Measurements from ENCODE around the gene SPINK14.

Gene SPINK14

DNA sequence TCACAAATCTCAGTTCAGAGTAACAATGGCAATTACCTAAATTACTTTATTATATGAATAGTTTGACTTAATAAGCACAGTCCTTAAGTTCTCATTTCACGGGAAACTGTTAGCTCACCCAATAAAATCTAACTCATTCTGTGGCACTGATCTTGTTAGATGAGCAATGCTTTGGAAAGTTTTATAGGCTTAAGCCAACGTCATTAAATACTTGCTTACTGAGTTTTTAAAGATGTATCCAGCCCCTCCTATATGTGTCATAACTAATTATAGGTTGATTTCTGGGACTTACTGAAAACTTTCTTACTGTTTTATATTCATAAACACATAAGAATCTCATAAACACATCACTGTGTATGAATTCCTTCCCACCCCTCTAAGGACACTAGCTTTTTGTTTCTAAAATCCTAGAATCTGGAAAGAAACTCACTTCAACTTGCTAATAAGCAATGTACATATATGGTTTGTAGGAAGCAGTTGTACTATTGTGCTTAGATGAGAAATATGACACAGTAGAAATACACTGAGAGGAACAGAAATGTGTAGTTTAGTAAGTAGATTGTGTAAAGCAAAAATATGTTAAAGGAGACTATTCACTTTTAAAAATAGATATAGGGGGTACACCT, 55.9 kb downstream of the SPINK14 start:
- DNase-seq (ENCODE audit: low read depth) = peak; percentile 20
- no peak overlapping the region for H3K4me3 ChIP-seq (ENCODE audit: control insufficient read depth, low read depth, low read length)
- TF ChIP-seq, protein P1, sequence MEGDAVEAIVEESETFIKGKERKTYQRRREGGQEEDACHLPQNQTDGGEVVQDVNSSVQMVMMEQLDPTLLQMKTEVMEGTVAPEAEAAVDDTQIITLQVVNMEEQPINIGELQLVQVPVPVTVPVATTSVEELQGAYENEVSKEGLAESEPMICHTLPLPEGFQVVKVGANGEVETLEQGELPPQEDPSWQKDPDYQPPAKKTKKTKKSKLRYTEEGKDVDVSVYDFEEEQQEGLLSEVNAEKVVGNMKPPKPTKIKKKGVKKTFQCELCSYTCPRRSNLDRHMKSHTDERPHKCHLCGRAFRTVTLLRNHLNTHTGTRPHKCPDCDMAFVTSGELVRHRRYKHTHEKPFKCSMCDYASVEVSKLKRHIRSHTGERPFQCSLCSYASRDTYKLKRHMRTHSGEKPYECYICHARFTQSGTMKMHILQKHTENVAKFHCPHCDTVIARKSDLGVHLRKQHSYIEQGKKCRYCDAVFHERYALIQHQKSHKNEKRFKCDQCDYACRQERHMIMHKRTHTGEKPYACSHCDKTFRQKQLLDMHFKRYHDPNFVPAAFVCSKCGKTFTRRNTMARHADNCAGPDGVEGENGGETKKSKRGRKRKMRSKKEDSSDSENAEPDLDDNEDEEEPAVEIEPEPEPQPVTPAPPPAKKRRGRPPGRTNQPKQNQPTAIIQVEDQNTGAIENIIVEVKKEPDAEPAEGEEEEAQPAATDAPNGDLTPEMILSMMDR (conservative IDR thresholded peaks at IDR 0.05; ENCODE audit: control insufficient read depth, insufficient read depth, low read depth, low read length) = no peak
